Measurements from ENCODE around the gene CORIN. TPM values are rescaled to one million over a fixed set of nuclear protein-coding genes. Genes with fewer than 3 reads are reported as not detected.

CORIN gene
- polyA plus RNA-seq, 1 donor from 2014 or later, result 0.25 TPM

DNA sequence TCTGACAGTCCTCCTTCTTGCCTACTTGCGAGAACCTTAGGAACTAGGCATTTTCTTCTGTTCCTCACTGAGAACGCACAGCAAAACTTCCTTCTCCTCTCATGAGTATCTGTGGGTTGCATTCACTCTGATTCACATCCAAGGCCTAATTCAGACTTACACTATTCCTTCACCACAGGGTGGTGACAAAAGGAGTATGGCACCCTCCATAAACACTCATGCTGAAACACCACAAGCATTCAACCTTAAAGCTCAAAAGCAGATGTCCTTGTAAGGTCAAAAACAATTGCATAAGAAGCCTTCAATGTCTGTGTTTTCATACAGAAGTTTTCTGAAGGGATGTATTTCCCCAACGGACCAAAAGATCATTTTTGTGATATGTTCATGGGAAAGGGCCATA lies 147.3 kb downstream of the CORIN start:
- H3K79me2 ChIP-seq (replicated peaks; ENCODE audit: insufficient read depth, low read length), result no peaks in the 10 kb centered on the region
- no peaks in the 10 kb centered on the region for H4K20me1 ChIP-seq (ENCODE audit: insufficient read depth)
- no peak overlapping the region for H3K4me3 ChIP-seq (ENCODE audit: low read length)
- no peaks in the 10 kb centered on the region for H3K27me3 ChIP-seq (ENCODE audit: insufficient read depth, low read depth, low read length)
- no peaks in the 10 kb centered on the region for H3K36me3 ChIP-seq (ENCODE audit: insufficient read depth, low read length)
- no peaks in the 10 kb centered on the region for H3F3A ChIP-seq (ENCODE audit: insufficient read depth, low read length, poor library complexity, severe bottlenecking)
- H3K9me3 ChIP-seq (ENCODE audit: low read length), result no peaks in the 10 kb centered on the region
- TF ChIP-seq RAD21 (conservative IDR thresholded peaks at IDR 0.05), result no peak
- TF ChIP-seq TAF1 (IDR thresholded peaks at IDR 0.05; ENCODE audit: low read depth), result no peak
- TF ChIP-seq, protein P1, sequence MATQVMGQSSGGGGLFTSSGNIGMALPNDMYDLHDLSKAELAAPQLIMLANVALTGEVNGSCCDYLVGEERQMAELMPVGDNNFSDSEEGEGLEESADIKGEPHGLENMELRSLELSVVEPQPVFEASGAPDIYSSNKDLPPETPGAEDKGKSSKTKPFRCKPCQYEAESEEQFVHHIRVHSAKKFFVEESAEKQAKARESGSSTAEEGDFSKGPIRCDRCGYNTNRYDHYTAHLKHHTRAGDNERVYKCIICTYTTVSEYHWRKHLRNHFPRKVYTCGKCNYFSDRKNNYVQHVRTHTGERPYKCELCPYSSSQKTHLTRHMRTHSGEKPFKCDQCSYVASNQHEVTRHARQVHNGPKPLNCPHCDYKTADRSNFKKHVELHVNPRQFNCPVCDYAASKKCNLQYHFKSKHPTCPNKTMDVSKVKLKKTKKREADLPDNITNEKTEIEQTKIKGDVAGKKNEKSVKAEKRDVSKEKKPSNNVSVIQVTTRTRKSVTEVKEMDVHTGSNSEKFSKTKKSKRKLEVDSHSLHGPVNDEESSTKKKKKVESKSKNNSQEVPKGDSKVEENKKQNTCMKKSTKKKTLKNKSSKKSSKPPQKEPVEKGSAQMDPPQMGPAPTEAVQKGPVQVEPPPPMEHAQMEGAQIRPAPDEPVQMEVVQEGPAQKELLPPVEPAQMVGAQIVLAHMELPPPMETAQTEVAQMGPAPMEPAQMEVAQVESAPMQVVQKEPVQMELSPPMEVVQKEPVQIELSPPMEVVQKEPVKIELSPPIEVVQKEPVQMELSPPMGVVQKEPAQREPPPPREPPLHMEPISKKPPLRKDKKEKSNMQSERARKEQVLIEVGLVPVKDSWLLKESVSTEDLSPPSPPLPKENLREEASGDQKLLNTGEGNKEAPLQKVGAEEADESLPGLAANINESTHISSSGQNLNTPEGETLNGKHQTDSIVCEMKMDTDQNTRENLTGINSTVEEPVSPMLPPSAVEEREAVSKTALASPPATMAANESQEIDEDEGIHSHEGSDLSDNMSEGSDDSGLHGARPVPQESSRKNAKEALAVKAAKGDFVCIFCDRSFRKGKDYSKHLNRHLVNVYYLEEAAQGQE (IDR thresholded peaks at IDR 0.05; ENCODE audit: borderline replicate concordance), result no peak
- TF ChIP-seq, protein P2, sequence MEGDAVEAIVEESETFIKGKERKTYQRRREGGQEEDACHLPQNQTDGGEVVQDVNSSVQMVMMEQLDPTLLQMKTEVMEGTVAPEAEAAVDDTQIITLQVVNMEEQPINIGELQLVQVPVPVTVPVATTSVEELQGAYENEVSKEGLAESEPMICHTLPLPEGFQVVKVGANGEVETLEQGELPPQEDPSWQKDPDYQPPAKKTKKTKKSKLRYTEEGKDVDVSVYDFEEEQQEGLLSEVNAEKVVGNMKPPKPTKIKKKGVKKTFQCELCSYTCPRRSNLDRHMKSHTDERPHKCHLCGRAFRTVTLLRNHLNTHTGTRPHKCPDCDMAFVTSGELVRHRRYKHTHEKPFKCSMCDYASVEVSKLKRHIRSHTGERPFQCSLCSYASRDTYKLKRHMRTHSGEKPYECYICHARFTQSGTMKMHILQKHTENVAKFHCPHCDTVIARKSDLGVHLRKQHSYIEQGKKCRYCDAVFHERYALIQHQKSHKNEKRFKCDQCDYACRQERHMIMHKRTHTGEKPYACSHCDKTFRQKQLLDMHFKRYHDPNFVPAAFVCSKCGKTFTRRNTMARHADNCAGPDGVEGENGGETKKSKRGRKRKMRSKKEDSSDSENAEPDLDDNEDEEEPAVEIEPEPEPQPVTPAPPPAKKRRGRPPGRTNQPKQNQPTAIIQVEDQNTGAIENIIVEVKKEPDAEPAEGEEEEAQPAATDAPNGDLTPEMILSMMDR (IDR thresholded peaks at IDR 0.05; ENCODE audit: poor library complexity, severe bottlenecking), result no peak
- no peak for TF ChIP-seq EP300 (conservative IDR thresholded peaks at IDR 0.05; ENCODE audit: poor library complexity, severe bottlenecking)
- TF ChIP-seq EZH2 (IDR thresholded peaks at IDR 0.05; ENCODE audit: borderline replicate concordance, insufficient read depth, low read length, poor library complexity, severe bottlenecking), result no peak
- no peak for TF ChIP-seq MXI1 (conservative IDR thresholded peaks at IDR 0.05; ENCODE audit: poor library complexity, severe bottlenecking)
- TF ChIP-seq POLR2AphosphoS5 (IDR thresholded peaks at IDR 0.05), result no peak
- TF ChIP-seq SMC3 (conservative IDR thresholded peaks at IDR 0.05; ENCODE audit: poor library complexity), result no peak
- no peak overlapping the region for H3K4me2 ChIP-seq (ENCODE audit: low read length)
- no peaks in the 10 kb centered on the region for H3K9me2 ChIP-seq (ENCODE audit: insufficient read depth, low read length)
- H3K27ac ChIP-seq (ENCODE audit: low read length), result no peak overlapping the region
- no peak overlapping the region for H3K9ac ChIP-seq (ENCODE audit: low read length)
- H2AFZ ChIP-seq (ENCODE audit: low read depth, low read length), result no peak overlapping the region

DNA sequence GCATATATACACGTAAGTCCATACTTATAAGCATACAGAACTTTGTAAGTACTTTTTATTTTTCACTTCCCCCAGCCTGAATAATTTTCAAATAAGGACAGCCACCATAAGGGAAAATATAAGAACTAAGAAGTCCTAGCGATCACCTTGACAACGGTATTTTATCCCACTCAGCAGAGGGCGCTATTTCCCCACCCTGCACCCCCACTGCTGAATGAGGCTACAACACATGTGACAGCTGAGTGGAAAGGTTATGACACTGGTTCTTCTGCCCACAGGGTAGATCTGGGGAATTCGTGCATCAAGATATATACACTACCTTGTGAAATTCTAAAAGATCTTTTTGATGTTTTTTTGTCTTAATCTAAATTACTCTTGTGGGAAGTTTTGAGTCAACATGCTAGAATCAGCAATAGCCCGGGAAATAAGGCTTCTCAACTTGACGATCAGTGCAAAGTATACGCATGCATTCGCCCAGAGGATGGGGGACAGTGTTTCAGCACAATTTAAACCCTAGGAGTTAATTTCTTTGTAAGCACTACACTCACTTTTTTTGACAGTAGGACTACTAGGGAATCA lies 151.5 kb downstream of the CORIN start:
- H3K36me3 ChIP-seq (ENCODE audit: insufficient read depth, low read length), result no peaks in the 10 kb centered on the region
- no peak overlapping the region for H2AFZ ChIP-seq (ENCODE audit: low read depth, low read length)
- H3K9me3 ChIP-seq (ENCODE audit: low read length), result no peaks in the 10 kb centered on the region
- H3K4me3 ChIP-seq (ENCODE audit: low read length), result no peak overlapping the region
- H3K27me3 ChIP-seq (ENCODE audit: insufficient read depth, low read depth, low read length), result no peaks in the 10 kb centered on the region
- H4K20me1 ChIP-seq (ENCODE audit: insufficient read depth), result no peaks in the 10 kb centered on the region
- no peaks in the 10 kb centered on the region for H3K9me2 ChIP-seq (ENCODE audit: insufficient read depth, low read length)
- no peak overlapping the region for H3K27ac ChIP-seq (ENCODE audit: low read length)
- TF ChIP-seq, protein P2 (IDR thresholded peaks at IDR 0.05; ENCODE audit: poor library complexity, severe bottlenecking), result peak; percentile 24
- no peak for TF ChIP-seq RAD21 (conservative IDR thresholded peaks at IDR 0.05)
- H3K4me2 ChIP-seq (ENCODE audit: low read length), result no peak overlapping the region
- no peaks in the 10 kb centered on the region for H3F3A ChIP-seq (ENCODE audit: insufficient read depth, low read length, poor library complexity, severe bottlenecking)
- H3K9ac ChIP-seq (ENCODE audit: low read length), result no peak overlapping the region
- no peaks in the 10 kb centered on the region for H3K79me2 ChIP-seq (replicated peaks; ENCODE audit: insufficient read depth, low read length)
